GM12801 (cell line): Measurements from ENCODE around the gene PPP4R2.

Experiments used
- CTCF ChIP-seq: IDR thresholded peaks from one replicate; pipeline ENCODE4 v1.5.1; 2011; ENCODE audit warnings: control low read depth; ENCODE audit not compliant: insufficient read length; ENCODE audit errors: extremely low read depth

PPP4R2 gene

GRCh38 chr3:72968266-72968664 is 28.3 kb upstream of the PPP4R2 start:
- no peak for TF ChIP-seq CTCF

GRCh38 chr3:72969766-72970165 is 26.8 kb upstream of the PPP4R2 start:
- TF ChIP-seq CTCF, result no peak

DNA sequence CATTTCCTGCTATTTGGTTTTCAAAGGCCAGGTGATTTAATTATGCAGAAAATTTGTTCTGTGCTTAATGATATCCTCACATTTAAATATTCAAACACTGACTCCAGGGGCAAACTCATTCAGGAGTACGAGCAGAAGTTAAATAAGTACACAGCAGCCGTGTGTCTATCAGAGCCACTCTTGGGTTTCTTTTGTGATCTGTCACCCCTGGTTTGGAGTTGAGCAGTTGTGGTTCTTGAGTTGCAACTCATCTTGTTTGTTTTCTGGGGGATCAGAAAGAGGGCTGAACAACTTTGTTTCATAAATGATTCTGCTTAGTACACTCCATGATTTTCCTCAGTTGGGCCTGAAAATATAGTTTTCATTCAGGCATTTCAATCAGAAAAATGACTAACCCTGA is 25.7 kb upstream of the PPP4R2 start:
- TF ChIP-seq CTCF, result no peak

DNA sequence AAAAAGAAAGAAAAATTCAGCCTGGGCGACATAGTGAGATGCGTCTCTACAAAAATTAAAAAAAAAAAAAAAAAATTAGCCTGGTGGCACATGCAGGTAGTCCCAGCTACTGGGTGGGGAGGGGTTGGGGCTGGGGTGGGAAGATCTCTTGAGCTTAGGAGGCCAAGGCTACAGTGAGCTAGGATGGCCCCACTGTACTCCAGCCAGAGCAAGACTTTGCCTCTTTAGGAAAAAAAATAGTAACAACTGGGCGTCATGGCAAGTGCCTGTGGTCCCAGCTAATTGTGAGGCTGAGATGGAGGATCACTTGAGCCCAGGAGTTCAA is 23.9 kb upstream of the PPP4R2 start:
- TF ChIP-seq CTCF, result no peak

DNA sequence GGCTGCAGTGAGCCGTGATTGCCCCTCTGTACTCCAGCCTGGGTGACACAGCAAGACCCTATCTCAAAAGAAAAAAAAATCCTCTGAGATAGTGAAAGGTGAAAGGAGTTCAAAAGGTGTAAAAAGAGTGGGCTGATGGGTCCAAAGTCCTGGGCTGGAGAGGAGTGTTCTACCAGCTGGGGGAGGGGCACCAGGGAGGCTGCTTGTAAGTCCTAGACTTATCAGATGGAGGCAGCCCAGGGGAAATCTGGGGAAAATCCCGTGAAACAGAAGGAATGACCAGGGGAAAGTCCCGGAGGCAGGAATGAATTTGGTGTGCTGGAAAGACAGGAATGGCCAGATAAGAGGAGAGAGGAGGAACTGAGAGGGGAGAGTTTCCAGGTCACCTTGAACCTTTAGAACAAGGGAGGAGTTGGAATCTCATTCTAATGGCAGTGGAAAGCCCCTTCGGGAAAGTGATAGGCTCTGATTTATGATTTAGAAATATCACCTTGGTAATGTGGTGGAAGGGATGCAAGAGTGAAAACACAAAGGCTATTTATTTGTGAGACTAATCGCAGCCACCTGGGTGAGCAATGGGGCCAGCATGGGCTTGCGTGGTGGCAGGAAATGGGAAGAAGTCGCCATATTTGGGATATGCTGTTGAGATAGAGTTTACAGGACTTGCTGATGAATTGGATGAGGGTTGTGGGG is 23.4 kb upstream of the PPP4R2 start:
- no peak for TF ChIP-seq CTCF

DNA sequence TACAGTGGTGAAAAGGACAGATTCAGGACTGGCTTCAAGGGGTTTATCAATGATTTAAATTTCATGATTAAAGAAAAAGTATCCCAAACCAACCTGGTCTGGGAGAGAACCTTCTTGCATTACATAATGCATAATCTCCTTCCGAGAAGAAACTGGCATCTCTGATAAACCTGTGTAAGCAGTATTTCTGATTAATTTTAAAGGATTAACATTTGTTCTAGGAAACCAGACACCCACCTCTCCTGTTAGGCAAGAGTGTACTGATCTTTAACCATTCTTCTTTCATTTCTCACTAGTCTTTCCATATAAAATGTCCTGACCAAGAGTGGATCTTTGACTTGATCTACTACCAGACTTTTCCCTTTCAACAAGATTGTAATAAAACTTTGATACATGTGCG is 22.8 kb upstream of the PPP4R2 start:
- no peak for TF ChIP-seq CTCF

- no peak for TF ChIP-seq CTCF
Measured at GRCh38 chr3:72974956-72975355, 21.7 kb upstream of the PPP4R2 start.

GRCh38 chr3:72976281-72976741 is 20.3 kb upstream of the PPP4R2 start:
- no peak for TF ChIP-seq CTCF
